Breast epithelium (tissue), 4 donors: ENCODE results near the gene UBE3D. TPM values are rescaled to one million over a fixed set of nuclear protein-coding genes. Genes with fewer than 3 reads are reported as not detected.

Source experiments
- DNase-seq, 2 donors: peaks; one replicate each; pipeline ENCODE4 v3.0.0-alpha.2; 2019; ENCODE audit warnings: low spot score in 2 of 2
- H3K27ac ChIP-seq, 2 donors: fragments of 200-600 bp; sonication (generic) in 1 of 2; one replicate each; pipeline ENCODE4 v1.5.1; 2016 to 2019; ENCODE audit warnings: mild to moderate bottlenecking in 1 of 2
- H3K27me3 ChIP-seq, 2 donors: fragments of 200-600 bp; sonication (generic) in 1 of 2; one replicate each; pipeline versions ENCODE4 v1.5.1 to v1.6.0; 2017 to 2019; ENCODE audit warnings: control low read depth in 1 of 2, mild to moderate bottlenecking in 1 of 2
- H3K36me3 ChIP-seq: fragments of 200-600 bp; one replicate; pipeline ENCODE4 v1.5.1; 2019
- H3K4me1 ChIP-seq, 2 donors: fragments of 200-600 bp; sonication (generic); one replicate each; pipeline ENCODE4 v1.5.1; 2016 to 2019; ENCODE audit warnings: control low read depth in 1 of 2
- H3K4me3 ChIP-seq, 3 donors: fragments of 200-600 bp; sonication (generic); 1 replicate in 2 of 3; 2 replicates in 1 of 3; pipeline ENCODE4 v1.5.1; 2016 to 2019; ENCODE audit warnings: mild to moderate bottlenecking in 3 of 3, moderate library complexity in 2 of 3
- H3K9me3 ChIP-seq, 2 donors: fragments of 200-600 bp; sonication (generic) in 1 of 2; one replicate each; pipeline ENCODE4 v1.5.1; 2016 to 2019; ENCODE audit warnings: control low read depth in 1 of 2
- CTCF ChIP-seq, 3 donors: fragments of 450-650 bp; IDR thresholded peaks; one replicate each; pipeline ENCODE4 v1.5.1; 2016 to 2017; ENCODE audit warnings: antibody characterized with exemption in 3 of 3, mild to moderate bottlenecking in 3 of 3, moderate library complexity in 3 of 3
- POLR2A ChIP-seq: fragments of 450-650 bp; IDR thresholded peaks from one replicate; pipeline ENCODE4 v1.6.1; 2016; ENCODE audit warnings: antibody characterized with exemption, mild to moderate bottlenecking, moderate library complexity
- POLR2AphosphoS5 ChIP-seq, 3 donors: sonication (generic); formaldehyde crosslinking; IDR thresholded peaks; one replicate each; pipeline ENCODE4 v1.6.1; 2017; ENCODE audit warnings: antibody characterized with exemption in 3 of 3
- intact Hi-C: fragments of 100-400 bp; cut with DNase I; formaldehyde crosslinking; loops from one replicate; pipeline ENCODE4 v1.15.1; 2023; ENCODE audit warnings: low total_unique reads
- total RNA-seq, 3 donors: library from RNA; depleted of rRNA; stranded (reverse); fragments of >200 nt; gene quantifications; one replicate each; pipeline ENCODE4 v1.1.0, GENCODE V29; 2016

The UBE3D gene
- total RNA-seq, 3 donors from 2014 or later, result 8.8 to 14.7 (median 13.5) TPM

DNA sequence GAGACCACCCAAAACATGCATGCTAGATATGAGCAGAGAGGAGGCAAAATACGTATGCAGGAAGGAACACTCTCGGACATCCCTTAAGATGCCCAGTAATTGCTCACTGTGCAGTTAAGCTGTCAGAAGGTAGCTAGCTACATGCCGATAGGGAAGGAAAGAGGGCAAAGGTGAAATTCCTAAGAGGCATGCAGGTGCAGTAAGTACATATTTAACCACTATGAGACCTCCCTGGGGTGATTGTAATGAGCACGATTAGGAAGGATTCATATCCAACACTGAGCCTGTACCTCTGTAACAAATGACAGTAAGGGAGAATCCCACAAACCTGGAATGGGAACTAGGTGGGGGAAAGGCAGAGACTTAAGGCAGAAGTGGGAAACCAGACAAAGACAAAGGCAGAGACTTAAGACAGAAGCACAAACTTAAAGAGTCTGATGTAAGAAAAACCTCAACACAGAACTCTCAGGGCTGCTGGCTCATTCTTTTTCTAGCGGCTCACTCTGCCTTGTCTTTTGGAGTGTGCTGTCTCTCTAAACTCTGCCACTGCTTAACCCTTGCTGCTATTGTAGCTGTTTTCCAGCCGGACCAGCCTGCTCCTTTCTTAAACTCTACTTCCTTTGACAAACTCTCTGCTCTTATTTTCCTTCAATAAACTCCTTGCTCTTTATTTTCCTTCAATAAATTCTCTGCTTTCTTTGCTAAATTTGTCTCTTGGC, 148.1 kb downstream of the UBE3D start:
- no peaks in the 10 kb centered on the region for H3K4me1 ChIP-seq
- no peak overlapping the region for H3K27ac ChIP-seq
- no peaks in the 10 kb centered on the region for H3K9me3 ChIP-seq
- H3K27me3 ChIP-seq, result no peaks in the 10 kb centered on the region
- no peak for DNase-seq
- intact Hi-C loops, result no loop called here
- no peak overlapping the region for H3K4me3 ChIP-seq
- TF ChIP-seq POLR2A (no peak), POLR2AphosphoS5 (IDR thresholded peaks at IDR 0.05) (no peak), CTCF (IDR thresholded peaks at IDR 0.05) (no peak)
- H3K36me3 ChIP-seq, result no peaks in the 10 kb centered on the region

GRCh38 chr6:82915666-82916065, 150.0 kb downstream of the UBE3D start:
- no peak overlapping the region for H3K4me3 ChIP-seq
- no peaks in the 10 kb centered on the region for H3K27me3 ChIP-seq
- H3K4me1 ChIP-seq, result no peaks in the 10 kb centered on the region
- no peak for TF ChIP-seq POLR2A
- H3K9me3 ChIP-seq, result no peaks in the 10 kb centered on the region
- H3K27ac ChIP-seq, result no peak overlapping the region
- DNase-seq, result no peak
- intact Hi-C loops, result no loop called here
- no peaks in the 10 kb centered on the region for H3K36me3 ChIP-seq

DNA sequence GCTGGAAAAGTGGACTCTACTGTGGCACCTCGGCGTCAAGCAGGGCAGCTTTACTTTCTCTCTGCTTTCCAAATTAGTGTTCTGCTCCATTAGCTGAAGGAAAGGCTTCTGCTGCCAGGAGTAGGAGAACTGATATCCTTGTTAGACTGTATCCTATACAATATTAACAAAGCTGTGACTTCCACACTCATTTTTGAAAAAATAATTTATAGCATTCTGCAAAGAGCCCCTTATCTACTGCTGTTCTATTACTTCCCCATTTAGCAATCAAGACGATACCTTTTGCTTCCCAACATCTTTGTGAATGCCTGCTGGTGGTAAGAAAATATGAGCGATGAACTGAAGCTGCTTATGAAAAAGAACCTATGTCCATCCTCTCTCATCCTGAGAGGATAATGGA, 151.1 kb downstream of the UBE3D start:
- H3K27ac ChIP-seq, result no peak overlapping the region
- TF ChIP-seq POLR2A (no peak), CTCF (IDR thresholded peaks at IDR 0.05) (no peak), POLR2AphosphoS5 (IDR thresholded peaks at IDR 0.05) (no peak)

GRCh38 chr6:82910820-82911219, 154.8 kb downstream of the UBE3D start:
- H3K27ac ChIP-seq, result no peak overlapping the region
- no peaks in the 10 kb centered on the region for H3K4me1 ChIP-seq
- H3K36me3 ChIP-seq, result no peaks in the 10 kb centered on the region
- intact Hi-C loops, result no loop called here
- TF ChIP-seq POLR2A (no peak), POLR2AphosphoS5 (IDR thresholded peaks at IDR 0.05) (no peak), CTCF (IDR thresholded peaks at IDR 0.05) (no peak)
- H3K9me3 ChIP-seq, result no peaks in the 10 kb centered on the region
- DNase-seq, result no peak
- H3K4me3 ChIP-seq, result no peak overlapping the region
- no peaks in the 10 kb centered on the region for H3K27me3 ChIP-seq

More for the DNA sequence above, 151.1 kb downstream of the UBE3D start:
- no peak for DNase-seq
- Histone ChIP-seq H3K4me1 (no peaks in the 10 kb centered on the region), H3K27me3 (no peaks in the 10 kb centered on the region), H3K9me3 (no peaks in the 10 kb centered on the region), H3K4me3 (no peak overlapping the region), H3K36me3 (no peaks in the 10 kb centered on the region)
- intact Hi-C loops, result no loop called here

- no peak for DNase-seq
- H3K36me3 ChIP-seq, result no peaks in the 10 kb centered on the region
- intact Hi-C loops, result no loop called here
- no peak for TF ChIP-seq POLR2AphosphoS5 (IDR thresholded peaks at IDR 0.05)
- no peak for TF ChIP-seq POLR2A
- TF ChIP-seq CTCF (IDR thresholded peaks at IDR 0.05), result no peak
- no peaks in the 10 kb centered on the region for H3K27me3 ChIP-seq
- no peak overlapping the region for H3K27ac ChIP-seq
- no peaks in the 10 kb centered on the region for H3K9me3 ChIP-seq
- H3K4me1 ChIP-seq, result no peaks in the 10 kb centered on the region
- no peak overlapping the region for H3K4me3 ChIP-seq
These were observed 155.2 kb downstream of the UBE3D start for GRCh38 chr6:82910395-82910794.
